Measurements from ENCODE around the gene TRMT1L.

The TRMT1L gene

GRCh38 chr1:185074307-185074706 is 82.4 kb downstream of the TRMT1L start:
- Histone ChIP-seq H4K20me1 (ENCODE audit: insufficient read depth, low read length, poor library complexity, severe bottlenecking) (peaks cover 32% of the 10 kb centered on the region), H3K4me2 (ENCODE audit: low read depth, low read length, poor library complexity, severe bottlenecking) (no peak overlapping the region), H3K9ac (ENCODE audit: low read depth, low read length, poor library complexity, severe bottlenecking) (no peak overlapping the region)

GRCh38 chr1:185073725-185074124 is 83.0 kb downstream of the TRMT1L start:
- H3K36me3 ChIP-seq (ENCODE audit: insufficient read depth, low read length): no peaks in the 10 kb centered on the region; the same call in 1 of the 2 replicates
- no peaks in the 10 kb centered on the region for H3K27me3 ChIP-seq (ENCODE audit: insufficient read depth, low read length, poor library complexity, severe bottlenecking)
- peaks cover 97% of the 10 kb centered on the region for H3K79me2 ChIP-seq (ENCODE audit: insufficient read depth, low read length)
- TF ChIP-seq, protein P1, sequence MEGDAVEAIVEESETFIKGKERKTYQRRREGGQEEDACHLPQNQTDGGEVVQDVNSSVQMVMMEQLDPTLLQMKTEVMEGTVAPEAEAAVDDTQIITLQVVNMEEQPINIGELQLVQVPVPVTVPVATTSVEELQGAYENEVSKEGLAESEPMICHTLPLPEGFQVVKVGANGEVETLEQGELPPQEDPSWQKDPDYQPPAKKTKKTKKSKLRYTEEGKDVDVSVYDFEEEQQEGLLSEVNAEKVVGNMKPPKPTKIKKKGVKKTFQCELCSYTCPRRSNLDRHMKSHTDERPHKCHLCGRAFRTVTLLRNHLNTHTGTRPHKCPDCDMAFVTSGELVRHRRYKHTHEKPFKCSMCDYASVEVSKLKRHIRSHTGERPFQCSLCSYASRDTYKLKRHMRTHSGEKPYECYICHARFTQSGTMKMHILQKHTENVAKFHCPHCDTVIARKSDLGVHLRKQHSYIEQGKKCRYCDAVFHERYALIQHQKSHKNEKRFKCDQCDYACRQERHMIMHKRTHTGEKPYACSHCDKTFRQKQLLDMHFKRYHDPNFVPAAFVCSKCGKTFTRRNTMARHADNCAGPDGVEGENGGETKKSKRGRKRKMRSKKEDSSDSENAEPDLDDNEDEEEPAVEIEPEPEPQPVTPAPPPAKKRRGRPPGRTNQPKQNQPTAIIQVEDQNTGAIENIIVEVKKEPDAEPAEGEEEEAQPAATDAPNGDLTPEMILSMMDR (conservative IDR thresholded peaks at IDR 0.05; ENCODE audit: low read length): no peak
- no peak for TF ChIP-seq EZH2phosphoT487 (IDR thresholded peaks at IDR 0.05; ENCODE audit: borderline replicate concordance)
- no peak overlapping the region for H2AFZ ChIP-seq (ENCODE audit: low read length)
- no peaks in the 10 kb centered on the region for H3K9me2 ChIP-seq (replicated peaks; ENCODE audit: low read depth, low read length)
- H3K9ac ChIP-seq (ENCODE audit: low read depth, low read length, poor library complexity, severe bottlenecking): no peak overlapping the region
- no peak overlapping the region for H3K4me2 ChIP-seq (ENCODE audit: low read depth, low read length, poor library complexity, severe bottlenecking)
- H3F3A ChIP-seq (ENCODE audit: low read depth): no peaks in the 10 kb centered on the region
- H4K20me1 ChIP-seq (ENCODE audit: insufficient read depth, low read length, poor library complexity, severe bottlenecking): peaks cover 38% of the 10 kb centered on the region
- H3K9me3 ChIP-seq (ENCODE audit: insufficient read depth, low read depth, low read length): no peaks in the 10 kb centered on the region
- H3K4me1 ChIP-seq (ENCODE audit: insufficient read depth, low read length, poor library complexity, severe bottlenecking): peaks cover 11% of the 10 kb centered on the region
- no peak overlapping the region for H3K4me3 ChIP-seq (ENCODE audit: low read length, poor library complexity, severe bottlenecking)

More at GRCh38 chr1:185074307-185074706, 82.4 kb downstream of the TRMT1L start:
- Histone ChIP-seq H3K9me2 (replicated peaks; ENCODE audit: low read depth, low read length) (no peaks in the 10 kb centered on the region), H2AFZ (ENCODE audit: low read length) (no peak overlapping the region), H3F3A (ENCODE audit: low read depth) (no peaks in the 10 kb centered on the region), H3K36me3 (ENCODE audit: insufficient read depth, low read length) (no peaks in the 10 kb centered on the region; the same call in 1 of the 2 replicates), H3K4me3 (ENCODE audit: low read length, poor library complexity, severe bottlenecking) (no peak overlapping the region), H3K27me3 (ENCODE audit: insufficient read depth, low read length, poor library complexity, severe bottlenecking) (no peaks in the 10 kb centered on the region), H3K9me3 (ENCODE audit: insufficient read depth, low read depth, low read length) (no peaks in the 10 kb centered on the region), H3K4me1 (ENCODE audit: insufficient read depth, low read length, poor library complexity, severe bottlenecking) (peaks cover 7% of the 10 kb centered on the region), H3K79me2 (ENCODE audit: insufficient read depth, low read length) (peaks cover 97% of the 10 kb centered on the region)
- no peak for TF ChIP-seq EZH2phosphoT487 (IDR thresholded peaks at IDR 0.05; ENCODE audit: borderline replicate concordance)
- TF ChIP-seq, protein P1 (conservative IDR thresholded peaks at IDR 0.05; ENCODE audit: low read length): no peak

- peaks cover 97% of the 10 kb centered on the region for H3K79me2 ChIP-seq (ENCODE audit: insufficient read depth, low read length)
These were observed 86.7 kb downstream of the TRMT1L start for GRCh38 chr1:185070051-185070450.

More at GRCh38 chr1:185070051-185070450, 86.7 kb downstream of the TRMT1L start:
- Histone ChIP-seq H3K36me3 (ENCODE audit: insufficient read depth, low read length) (no peaks in the 10 kb centered on the region; the same call in 1 of the 2 replicates), H3K9ac (ENCODE audit: low read depth, low read length, poor library complexity, severe bottlenecking) (no peak overlapping the region), H4K20me1 (ENCODE audit: insufficient read depth, low read length, poor library complexity, severe bottlenecking) (peaks cover 48% of the 10 kb centered on the region), H2AFZ (ENCODE audit: low read length) (no peak overlapping the region), H3K9me3 (ENCODE audit: insufficient read depth, low read depth, low read length) (no peaks in the 10 kb centered on the region), H3K27me3 (ENCODE audit: insufficient read depth, low read length, poor library complexity, severe bottlenecking) (no peaks in the 10 kb centered on the region), H3F3A (ENCODE audit: low read depth) (peaks cover 4% of the 10 kb centered on the region; the same call in 1 of the 2 replicates), H3K4me1 (ENCODE audit: insufficient read depth, low read length, poor library complexity, severe bottlenecking) (peaks cover 40% of the 10 kb centered on the region), H3K4me2 (ENCODE audit: low read depth, low read length, poor library complexity, severe bottlenecking) (no peak overlapping the region), H3K4me3 (ENCODE audit: low read length, poor library complexity, severe bottlenecking) (no peak overlapping the region), H3K9me2 (replicated peaks; ENCODE audit: low read depth, low read length) (no peaks in the 10 kb centered on the region)
- TF ChIP-seq, protein P1 (conservative IDR thresholded peaks at IDR 0.05; ENCODE audit: low read length): no peak
- TF ChIP-seq EZH2phosphoT487 (IDR thresholded peaks at IDR 0.05; ENCODE audit: borderline replicate concordance): no peak
